Measurements from ENCODE around the gene GATAD2A. TPM values are rescaled to one million over a fixed set of nuclear protein-coding genes. Genes with fewer than 3 reads are reported as not detected.

GATAD2A gene
- total RNA-seq, 4 donors from 2014 or later = 73.8 to 128 (median 87.7) TPM

GRCh38 chr19:19425170-19425875 lies 19.8 kb downstream of the GATAD2A start:
- 70 to 71% methylated on average over 5 of the region's 5 CpGs for WGBS, 2 donors
- H3K4me3 ChIP-seq (ENCODE audit: low read depth, poor library complexity, severe bottlenecking) = no peak overlapping the region
- TF ChIP-seq CTCF (IDR thresholded peaks at IDR 0.05) (no peak), POLR2A (IDR thresholded peaks at IDR 0.05) (no peak)
- DNase-seq (ENCODE audit: low spot score in 2 of 2) = no peak
- intact Hi-C loops (cut with DNase I; ENCODE audit: low total_unique reads) = no loop called here

- TF ChIP-seq POLR2A (IDR thresholded peaks at IDR 0.05) (no peak), CTCF (IDR thresholded peaks at IDR 0.05) (no peak)
- no peak for DNase-seq (ENCODE audit: low spot score in 2 of 2)
- intact Hi-C loops (cut with DNase I; ENCODE audit: low total_unique reads) = no loop called here
- WGBS, 2 donors = 78 to 89% methylated on average over 6 of the region's 6 CpGs
- H3K4me3 ChIP-seq (ENCODE audit: low read depth, poor library complexity, severe bottlenecking) = no peak overlapping the region
Measured at GRCh38 chr19:19426216-19426615, 20.7 kb downstream of the GATAD2A start.

GRCh38 chr19:19426799-19427198 lies 21.3 kb downstream of the GATAD2A start:
- 83 to 88% methylated on average over 4 of the region's 4 CpGs for WGBS, 2 donors
- TF ChIP-seq CTCF (IDR thresholded peaks at IDR 0.05) (no peak), POLR2A (IDR thresholded peaks at IDR 0.05) (no peak)
- H3K4me3 ChIP-seq (ENCODE audit: low read depth, poor library complexity, severe bottlenecking) = no peak overlapping the region
- DNase-seq (ENCODE audit: low spot score in 2 of 2) = no peak
- intact Hi-C loops (cut with DNase I; ENCODE audit: low total_unique reads) = no loop called here

GRCh38 chr19:19427302-19427701 lies 21.8 kb downstream of the GATAD2A start:
- 58 to 68% methylated on average over 3 of the region's 3 CpGs for WGBS, 2 donors
- DNase-seq (ENCODE audit: low spot score in 2 of 2) = no peak
- H3K4me3 ChIP-seq (ENCODE audit: low read depth, poor library complexity, severe bottlenecking) = no peak overlapping the region
- TF ChIP-seq CTCF (IDR thresholded peaks at IDR 0.05) (no peak), POLR2A (IDR thresholded peaks at IDR 0.05) (no peak)
- intact Hi-C loops (cut with DNase I; ENCODE audit: low total_unique reads) = no loop called here

- no peak for DNase-seq (ENCODE audit: low spot score in 2 of 2)
- 76 to 79% methylated on average over 5 of the region's 5 CpGs for WGBS, 2 donors
- intact Hi-C loops (cut with DNase I; ENCODE audit: low total_unique reads) = no loop called here
- TF ChIP-seq POLR2A (IDR thresholded peaks at IDR 0.05) (no peak), CTCF (IDR thresholded peaks at IDR 0.05) (no peak)
- no peak overlapping the region for H3K4me3 ChIP-seq (ENCODE audit: low read depth, poor library complexity, severe bottlenecking)
Measured at GRCh38 chr19:19427944-19428343, 22.5 kb downstream of the GATAD2A start.

GRCh38 chr19:19428746-19429145 lies 23.3 kb downstream of the GATAD2A start:
- no peak overlapping the region for H3K4me3 ChIP-seq (ENCODE audit: low read depth, poor library complexity, severe bottlenecking)
- 31 to 48% methylated on average over 10 of the region's 10 CpGs for WGBS, 2 donors
- intact Hi-C loops (cut with DNase I; ENCODE audit: low total_unique reads) = no loop called here
- TF ChIP-seq POLR2A (IDR thresholded peaks at IDR 0.05) = no peak
- TF ChIP-seq CTCF (IDR thresholded peaks at IDR 0.05) = no peak
- DNase-seq (ENCODE audit: low spot score in 2 of 2) = no peak
